Activated gamma-delta T cell treated with Interleukin-2 at 50 U/mL for 16 hours (primary cell): ENCODE measurements around the gene LBX2.

ENCODE experiments used
- DNase-seq: peaks from one replicate; pipeline ENCODE4 v3.0.0-alpha.2; 2020

LBX2 gene, protein sequence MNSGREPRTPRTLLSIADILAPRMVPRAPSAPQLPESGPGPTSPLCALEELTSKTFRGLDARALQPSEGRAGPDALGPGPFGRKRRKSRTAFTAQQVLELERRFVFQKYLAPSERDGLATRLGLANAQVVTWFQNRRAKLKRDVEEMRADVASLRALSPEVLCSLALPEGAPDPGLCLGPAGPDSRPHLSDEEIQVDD

DNA sequence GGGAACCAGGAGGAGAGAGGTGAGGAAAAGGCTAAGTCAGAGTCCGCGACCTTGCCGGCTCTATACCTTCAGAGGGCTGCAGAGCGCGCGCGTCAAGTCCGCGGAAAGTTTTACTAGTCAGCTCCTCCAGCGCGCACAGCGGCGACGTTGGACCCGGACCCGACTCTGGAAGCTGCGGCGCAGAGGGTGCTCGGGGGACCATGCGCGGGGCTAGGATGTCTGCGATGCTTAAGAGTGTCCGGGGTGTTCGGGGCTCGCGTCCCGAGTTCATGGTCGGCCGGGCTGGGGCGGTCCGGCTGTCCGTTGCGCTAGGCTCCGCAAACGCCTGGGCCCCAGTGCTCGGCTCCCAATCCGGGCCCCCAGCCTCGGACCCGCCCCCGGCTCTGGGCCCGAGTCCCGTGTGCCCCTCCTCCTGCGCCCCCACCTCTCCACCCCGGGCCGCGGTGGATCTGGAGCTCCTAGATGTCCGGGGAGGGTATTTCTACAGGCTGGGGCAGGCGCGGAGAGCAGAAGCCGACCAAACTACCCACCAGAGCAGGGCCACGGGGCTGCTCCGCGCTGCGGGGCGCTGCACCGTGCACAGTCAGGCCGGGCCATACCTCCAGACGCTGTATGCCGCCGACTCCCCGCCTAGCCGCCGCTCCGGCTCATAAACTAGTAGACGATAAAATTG, at the start of gene LBX2:
TSS of gene LBX2 (minus strand) at position 337 of the 673 bp plus-strand sequence. CDS start at position 271, 66 bp downstream.
- no peak for DNase-seq

DNA sequence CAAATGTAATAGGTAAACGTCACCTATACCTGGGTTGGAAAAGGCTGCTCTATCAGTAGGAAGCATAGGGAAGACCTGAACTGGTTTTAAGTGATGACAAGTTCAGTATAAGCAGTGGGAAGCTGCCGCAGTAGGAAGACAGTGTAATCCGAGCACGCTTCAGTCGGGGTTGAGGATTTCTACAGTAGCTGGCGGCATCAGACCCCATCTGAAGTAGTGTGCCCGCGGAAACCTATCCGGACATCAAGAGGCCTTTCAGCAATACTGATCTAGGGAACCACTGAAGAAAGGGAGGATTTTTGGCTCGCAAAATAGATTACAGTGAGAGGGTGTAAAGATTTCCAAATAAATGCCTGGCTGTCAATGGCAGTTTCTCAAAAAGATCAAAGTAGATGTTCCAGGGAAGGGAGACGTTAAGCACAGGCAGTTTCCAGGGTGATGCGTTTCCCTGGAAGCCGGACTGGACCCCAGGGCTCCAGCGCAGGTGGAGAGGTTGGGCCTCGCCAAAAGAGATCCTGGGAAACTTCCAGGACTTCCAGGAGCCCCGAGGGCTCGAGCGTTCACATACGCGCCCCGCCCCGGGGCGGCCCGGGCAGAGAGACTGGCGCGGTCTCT, 49.0 kb upstream of the LBX2 start:
- DNase-seq, result no peak

DNA sequence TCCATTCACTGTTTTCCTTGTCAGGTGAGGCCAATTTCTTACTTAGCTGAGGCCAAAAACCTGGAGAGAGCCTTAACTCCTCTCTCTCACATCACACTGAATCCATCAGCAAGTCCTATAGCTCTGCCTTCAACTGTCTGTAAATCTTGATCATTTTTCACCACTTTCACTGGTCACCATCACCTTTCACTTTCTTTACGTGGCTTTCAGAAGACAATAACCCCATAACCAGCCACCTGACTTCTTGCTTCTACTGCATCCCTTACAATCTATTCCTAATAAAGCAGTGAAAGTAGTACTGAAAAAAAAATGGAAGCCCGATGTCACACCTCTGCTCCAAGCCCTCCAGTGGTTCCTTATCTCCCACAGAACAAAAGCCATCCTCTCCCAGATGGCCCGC, 46.6 kb upstream of the LBX2 start:
- no peak for DNase-seq

DNA sequence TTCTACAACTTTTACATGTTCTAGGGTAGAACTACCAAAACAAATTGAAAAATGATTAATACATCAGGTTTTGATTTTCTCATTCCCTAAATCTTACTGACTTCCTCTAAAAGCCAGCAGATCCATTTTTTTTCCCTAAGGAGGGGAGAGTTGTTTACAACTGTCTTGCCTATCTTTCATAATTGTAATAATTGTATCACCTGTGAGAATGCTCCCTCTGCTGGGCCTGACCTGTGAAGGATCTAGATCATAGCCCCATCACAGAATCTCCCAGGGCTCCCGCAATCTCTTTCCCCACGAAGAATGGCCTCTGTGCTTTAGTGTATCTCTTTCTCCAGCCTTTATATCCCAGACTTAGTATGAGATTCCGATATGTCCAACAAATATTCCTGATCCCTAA, 45.2 kb upstream of the LBX2 start:
- DNase-seq, result no peak

DNA sequence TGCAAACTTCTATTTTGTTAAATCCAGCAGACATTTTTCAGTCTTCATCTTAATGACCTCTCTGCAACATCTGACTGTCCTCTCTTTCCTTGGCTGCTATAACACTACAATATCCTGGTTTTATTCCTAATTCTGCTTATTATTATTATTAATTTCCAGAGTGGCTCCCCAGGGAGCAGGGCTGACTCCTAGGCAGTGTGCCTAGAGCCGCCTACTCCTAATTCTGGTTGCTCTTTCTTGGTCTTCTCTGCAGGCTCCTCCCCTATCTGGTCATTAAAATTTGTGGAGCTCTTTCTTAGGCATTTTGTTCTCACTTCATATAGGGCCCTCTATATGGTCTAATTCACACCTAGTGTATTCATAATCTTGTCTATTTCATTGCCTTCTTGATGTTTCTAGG, 43.6 kb upstream of the LBX2 start:
- no peak for DNase-seq

DNA sequence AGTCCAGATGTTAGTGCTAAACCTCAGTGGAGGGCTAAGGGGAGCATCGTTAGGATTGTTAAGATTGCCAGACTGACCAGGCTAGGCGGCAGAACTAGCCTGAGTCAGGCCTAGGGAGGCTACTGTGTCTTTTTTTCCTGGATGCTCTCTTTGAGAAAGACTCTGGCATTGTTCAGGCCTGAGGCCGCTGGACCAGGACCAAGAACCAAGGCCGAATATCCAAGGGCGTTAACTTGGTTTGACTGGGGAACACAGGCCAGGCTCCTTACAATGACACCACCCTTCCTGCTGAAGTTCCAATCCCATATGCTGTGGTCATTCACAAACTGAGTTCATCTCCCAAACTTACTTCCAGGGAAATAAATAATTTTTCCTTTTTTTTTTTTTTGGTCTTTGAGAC, 40.9 kb upstream of the LBX2 start:
- DNase-seq, result no peak

DNA sequence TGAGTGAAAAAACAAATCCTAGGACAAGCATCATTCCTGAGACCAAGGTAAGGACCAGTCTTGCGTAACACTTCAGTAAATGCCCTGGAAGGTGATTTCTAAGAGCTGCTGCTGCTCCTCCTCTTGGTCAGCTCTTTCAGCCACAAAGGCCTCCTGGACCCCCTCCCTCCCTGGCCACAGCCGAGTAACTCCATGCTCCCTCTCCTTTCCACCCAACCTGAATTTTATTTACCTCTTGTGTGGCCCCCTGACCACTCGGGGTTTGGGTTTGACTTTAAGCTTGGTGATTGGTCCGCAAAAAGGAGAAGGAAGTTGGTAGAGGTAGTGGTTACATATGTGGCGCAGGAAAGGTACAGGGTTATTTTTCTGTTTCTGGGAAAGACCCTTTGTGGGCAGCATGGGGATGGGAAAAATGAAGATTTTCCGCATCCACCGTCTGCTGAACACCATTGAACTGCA, 39.5 kb upstream of the LBX2 start:
- DNase-seq, result no peak

DNA sequence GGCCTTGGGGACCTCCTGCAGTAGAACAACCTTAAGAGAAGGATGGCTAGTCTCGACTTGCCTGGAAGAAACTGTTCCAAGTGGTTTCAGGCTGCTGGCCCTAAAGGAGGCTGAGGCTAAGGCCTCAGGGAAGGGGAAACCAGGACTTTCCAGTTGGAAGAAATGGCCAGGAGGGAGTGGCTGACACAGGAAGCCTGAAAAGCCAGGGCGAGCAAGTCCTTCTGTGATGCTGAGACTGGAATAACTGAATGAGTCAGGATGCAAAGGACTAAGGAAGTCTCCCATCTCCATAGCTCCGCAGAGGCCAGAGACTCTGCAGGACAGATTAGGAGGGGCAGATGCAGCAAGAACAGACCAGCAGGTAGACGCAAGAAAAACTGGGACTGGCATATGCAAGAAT, 37.7 kb upstream of the LBX2 start:
- no peak for DNase-seq

DNA sequence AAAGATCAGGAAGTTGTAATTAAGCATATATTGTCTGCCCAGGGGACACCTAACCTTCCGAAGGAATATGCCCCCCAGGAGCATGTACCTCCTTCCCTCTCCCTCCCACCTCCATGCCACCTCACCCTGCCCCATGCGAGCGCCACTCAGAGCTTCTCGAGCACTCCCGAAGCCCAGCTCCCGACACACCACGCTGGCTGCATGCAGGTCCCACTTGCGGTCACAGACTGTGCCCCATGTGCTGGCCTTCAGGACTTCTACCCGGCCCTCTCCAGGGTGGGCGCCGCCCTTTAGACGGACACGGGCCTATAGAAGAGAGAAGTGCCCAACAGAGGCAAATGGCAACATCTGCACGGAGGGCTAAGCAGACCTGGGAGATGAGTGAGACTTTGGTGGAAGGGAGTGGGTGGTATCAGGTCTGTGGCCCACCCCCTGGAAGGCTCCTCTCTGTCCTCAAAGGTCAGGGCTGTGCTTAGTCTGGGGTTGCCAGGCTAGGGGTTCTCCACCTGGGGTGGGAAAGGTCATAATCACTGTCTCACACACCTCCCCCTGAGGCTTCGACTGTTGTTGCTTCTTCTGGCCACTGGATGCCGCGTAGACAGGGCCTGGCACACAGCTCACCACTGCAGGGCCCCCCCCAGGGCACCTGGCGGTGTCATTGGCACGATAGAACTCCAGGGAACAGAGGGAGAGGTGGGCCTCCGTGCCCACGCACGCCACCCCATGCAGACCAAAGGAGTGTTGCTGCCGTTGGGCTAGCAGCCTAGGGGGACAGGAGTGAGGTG, 37.0 kb upstream of the LBX2 start:
- DNase-seq, result no peak

DNA sequence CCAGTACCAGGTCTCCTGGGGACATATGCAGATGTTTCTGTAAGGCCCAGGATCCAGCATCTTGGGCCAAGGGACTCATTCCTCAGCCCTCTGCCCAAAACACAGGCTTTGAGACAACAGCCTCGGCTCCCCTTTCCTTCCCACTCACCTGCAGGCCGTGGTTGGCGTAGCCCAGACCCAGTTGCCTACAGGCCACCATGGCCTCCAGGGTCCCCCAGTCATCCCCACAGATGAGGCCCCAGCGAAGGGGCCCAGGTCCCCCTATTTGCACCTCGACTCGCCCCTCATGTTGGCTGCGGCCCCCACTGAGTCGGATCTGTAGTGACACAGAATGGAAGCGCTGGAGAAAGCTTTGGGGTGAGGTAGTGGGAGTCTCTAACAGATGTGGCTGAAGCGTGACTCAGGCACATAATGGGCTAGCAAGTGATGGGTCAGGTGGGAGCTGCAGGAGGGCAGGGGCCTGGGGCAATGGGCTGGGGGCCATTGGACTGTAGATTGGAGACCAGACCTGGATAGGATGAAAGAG, 36.1 kb upstream of the LBX2 start:
- no peak for DNase-seq

DNA sequence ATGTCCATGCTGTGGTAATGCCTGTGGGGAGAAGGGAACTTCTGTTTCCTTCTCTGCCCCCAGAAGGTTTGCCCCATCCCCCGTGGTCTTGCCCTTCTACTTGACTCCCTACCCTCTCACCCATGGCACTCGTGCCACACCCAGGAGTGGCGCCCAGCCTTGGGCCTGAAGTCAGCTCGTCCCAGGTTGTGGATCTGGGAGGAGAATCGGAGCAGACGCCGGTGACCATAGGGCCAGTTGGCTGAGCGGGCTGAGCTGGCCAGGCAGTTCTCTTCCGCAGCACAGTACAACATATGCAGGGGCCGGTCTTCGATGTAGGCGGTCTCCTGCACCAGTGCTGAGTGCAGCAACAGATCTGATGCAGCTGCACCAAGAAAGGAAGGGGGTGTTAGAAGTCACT, 35.0 kb upstream of the LBX2 start:
- DNase-seq, result no peak

DNA sequence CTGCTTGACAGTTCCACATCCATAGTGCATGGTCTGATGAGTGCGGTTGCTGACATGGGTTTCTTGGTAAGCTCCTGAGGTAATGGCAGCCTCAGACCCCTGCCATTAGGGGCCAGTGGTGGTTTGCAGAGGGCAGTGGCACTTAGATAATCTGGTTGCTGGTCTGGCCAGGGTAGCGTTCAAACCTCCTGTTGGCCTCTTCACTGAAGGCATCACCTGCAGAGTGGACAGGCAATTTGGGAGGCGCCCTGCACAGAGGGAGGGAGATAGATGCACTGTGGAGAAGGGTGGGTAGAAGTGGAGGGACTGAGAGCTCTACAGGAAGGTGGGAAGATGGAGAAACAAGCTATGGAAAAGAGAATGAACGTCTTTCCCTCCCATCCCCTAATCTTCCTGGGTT, 34.1 kb upstream of the LBX2 start:
- no peak for DNase-seq

DNA sequence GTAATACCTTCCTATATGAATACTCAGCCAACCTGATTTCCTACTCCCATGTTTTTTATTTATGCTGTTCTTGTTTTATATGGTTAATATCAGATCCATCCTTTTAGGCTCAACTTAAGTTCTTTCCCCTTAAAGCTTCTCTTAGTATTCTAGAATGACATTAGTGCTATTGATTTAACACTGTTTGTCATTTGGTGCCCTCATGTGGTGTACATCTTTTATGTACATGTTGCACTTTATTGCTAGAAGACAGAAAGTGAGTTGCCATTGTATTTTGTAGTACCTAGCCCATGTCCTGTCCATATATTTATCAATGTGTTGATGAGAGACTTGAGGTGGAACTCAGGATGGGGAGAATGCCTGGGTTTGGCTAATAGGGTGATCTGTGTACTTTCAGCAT, 32.8 kb upstream of the LBX2 start:
- no peak for DNase-seq

DNA sequence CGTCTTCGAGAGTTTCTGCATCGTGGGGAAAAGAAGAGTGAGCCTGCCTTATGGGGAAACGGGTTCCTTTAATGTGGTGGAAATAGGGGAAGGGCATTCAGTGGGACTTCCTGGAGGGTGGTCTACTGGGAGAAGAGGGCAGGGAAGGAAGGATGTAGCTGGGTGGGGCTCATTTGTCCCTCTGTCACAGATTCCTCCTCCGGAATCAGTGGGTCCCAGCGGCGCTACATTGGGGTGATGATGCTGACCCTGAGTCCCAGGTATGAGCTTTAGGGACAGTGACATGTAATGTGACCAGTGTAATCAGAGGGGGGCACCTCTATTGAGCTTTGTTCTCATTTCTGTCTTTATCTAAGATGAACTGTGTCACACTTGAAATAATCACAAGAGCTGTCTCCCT, 32.3 kb upstream of the LBX2 start:
- no peak for DNase-seq

DNA sequence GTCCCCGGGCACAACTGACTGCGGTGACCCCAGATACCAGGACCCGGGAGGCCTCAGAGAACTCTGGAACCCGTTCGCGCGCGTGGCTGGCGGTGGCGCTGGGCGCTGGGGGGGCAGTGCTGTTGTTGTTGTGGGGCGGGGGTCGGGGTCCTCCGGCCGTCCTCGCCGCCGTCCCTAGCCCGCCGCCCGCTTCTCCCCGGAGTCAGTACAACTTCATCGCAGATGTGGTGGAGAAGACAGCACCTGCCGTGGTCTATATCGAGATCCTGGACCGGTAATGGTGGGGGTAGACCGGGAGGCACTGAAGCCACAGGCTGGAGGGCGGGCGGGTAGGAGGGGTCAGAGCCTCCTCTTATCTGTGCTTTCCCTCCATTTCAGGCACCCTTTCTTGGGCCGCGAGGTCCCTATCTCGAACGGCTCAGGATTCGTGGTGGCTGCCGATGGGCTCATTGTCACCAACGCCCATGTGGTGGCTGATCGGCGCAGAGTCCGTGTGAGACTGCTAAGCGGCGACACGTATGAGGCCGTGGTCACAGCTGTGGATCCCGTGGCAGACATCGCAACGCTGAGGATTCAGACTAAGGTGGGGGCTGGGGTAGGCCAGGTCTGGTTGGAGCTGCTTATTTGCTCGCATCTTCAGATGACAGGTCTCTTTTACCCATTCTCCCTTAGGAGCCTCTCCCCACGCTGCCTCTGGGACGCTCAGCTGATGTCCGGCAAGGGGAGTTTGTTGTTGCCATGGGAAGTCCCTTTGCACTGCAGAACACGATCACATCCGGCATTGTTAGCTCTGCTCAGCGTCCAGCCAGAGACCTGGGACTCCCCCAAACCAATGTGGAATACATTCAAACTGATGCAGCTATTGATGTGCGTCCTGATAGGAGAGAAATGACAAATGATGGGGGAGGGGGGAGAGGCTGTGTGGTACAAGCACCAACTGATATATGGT, 31.1 kb upstream of the LBX2 start:
- peak; percentile 42 for DNase-seq

DNA sequence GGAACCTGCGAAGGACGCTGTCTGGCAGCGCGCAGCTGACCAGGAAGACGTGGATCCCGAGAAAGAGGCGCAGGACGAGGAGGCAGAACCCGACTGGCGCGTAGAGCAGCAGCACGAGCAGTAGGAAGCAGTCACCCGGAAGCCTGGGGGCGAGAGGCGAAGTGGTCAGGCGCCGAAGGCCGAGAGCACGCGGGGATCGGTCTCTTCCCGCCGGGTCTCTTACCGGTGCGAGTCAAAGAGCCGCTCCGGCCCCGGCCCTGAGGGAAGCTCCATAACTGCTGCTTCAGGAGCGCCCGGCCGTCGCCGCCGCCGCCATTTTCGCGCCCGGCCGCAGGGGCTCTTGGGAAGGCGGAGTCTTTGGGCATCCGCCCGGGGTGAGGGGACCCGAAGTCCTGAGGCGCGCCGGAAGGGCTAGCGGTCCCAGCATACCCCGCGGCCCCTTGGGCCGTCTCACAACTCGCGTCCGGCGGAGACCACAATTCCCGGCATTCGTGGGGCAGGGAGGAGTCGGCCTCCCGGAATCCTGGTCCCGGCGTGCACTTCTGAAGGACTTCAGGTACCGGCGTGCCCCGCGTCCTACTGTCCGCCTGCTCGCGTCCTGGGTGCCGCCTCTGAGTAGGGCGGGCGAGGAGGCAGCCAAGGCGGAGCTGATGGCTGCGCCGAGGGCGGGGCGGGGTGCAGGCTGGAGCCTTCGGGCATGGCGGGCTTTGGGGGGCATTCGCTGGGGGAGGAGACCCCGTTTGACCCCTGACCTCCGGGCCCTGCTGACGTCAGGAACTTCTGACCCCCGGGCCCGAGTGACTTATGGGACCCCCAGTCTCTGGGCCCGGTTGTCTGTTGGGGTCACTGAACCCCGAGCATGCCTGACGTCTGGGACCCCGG, 30.2 kb upstream of the LBX2 start, which contains the start of the genes AUP1 and HTRA2:
TSS of gene AUP1 (minus strand) at position 350 of the 882 bp plus-strand sequence. CDS start at position 273, 77 bp downstream.
TSS of gene HTRA2 (plus strand) at position 577 of the 882 bp plus-strand sequence. CDS start at position 651, 74 bp downstream.
- peak; percentile 81 for DNase-seq

DNA sequence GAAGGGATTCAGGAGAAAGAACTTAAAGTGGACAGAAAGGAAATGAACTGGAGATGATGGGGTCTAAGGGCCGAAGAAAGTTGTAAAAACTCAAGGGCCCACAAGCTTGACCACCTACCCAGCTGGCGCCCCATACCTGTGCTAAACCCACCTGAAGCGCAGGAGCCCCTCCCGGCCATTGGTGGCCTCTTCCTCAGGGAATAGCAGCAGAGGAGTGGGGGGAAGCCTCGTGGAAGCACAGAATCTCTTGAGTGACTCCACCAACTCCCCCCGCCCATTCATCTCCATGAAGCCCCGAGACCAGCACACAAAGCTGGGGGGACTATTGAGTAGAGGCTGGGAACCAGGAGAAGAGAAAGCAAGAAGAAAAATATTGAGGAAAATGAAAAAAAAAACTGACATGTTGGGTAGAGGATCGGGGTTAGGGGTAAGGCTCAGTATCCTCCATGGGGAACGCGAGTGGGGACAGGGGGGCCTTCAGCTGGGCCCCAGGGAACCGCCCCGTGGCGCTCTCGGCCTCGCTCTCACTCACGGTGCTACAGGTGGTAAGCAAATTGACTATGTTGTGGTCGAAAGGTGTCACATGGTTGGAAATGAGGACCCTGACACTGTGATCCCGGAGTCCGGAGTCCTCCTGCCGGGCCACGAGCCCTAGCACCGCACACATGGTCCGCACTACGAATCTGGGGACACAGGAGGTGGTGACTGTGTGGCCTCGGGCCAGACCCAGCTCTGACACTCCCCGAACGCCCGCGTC, 29.4 kb upstream of the LBX2 start:
- no peak for DNase-seq

DNA sequence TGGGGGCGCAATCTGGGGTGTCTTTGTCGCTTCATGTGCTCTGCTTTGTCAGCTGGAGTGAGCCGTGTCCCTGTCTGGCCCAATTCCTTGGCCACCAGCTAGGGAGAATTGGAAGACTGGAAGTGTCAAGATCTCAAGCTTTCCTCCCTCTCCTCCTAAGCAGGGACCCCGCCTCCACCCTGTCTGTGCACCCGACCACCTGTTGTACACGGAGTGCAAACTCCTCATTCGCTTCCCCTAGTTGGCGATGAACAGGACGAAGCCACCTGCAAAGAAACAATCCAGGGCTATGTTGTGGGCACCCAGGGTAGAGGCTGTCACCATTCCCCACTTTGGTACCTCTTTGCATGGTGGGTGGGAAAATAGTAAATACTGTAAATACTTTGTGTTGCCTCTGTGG, 28.3 kb upstream of the LBX2 start:
- DNase-seq, result no peak

DNA sequence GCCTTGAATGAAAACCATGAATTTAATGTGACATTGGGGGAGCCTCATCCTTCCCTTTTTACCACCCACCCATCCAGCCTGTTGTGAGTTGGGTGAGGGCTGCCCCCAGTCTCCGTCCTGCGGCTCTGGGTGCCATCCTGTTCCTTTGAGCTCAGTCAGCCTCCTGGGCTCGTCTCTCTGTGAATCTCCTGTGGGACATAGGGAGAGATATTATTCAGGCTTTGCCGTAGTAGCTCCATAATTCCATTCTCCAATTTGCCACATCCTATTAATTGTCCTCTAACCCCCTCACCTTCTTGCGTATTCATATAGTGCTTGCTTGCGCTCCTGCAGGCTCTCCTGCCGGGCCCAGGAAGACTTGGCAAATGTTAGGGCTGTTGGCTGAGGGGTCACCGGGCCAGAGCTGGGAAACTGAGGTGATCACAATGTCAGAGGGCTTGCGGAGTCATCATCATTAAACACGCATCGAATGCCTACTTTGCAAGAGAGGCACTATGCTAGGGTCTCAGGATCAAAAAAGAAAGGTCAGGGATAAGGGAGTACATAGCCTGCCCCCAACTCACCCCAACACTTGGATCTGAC, 27.3 kb upstream of the LBX2 start:
- DNase-seq, result no peak
